Fibroblast of lung (primary cell): ENCODE data around the gene PIK3R6. TPM values are rescaled to one million over a fixed set of nuclear protein-coding genes. Genes with fewer than 3 reads are reported as not detected.

Experiments used
- DNase-seq, 2 donors: peaks; one replicate each; pipeline versions ENCODE4 v3.0.0 to v3.0.0-alpha.2; 2010; ENCODE audit warnings: low read depth in 2 of 2
- H2AFZ ChIP-seq: 2 replicates; pipeline ENCODE4 v1.5.1; 2012; ENCODE audit warnings: low read length, control low read depth, inconsistent platforms
- H3K27ac ChIP-seq: 2 replicates; pipeline ENCODE4 v1.5.1; 2011; ENCODE audit warnings: low read length, control low read depth; ENCODE audit not compliant: insufficient read depth
- H3K27me3 ChIP-seq: 2 replicates; pipeline ENCODE4 v1.5.1; 2011; ENCODE audit warnings: mild to moderate bottlenecking, low read length; ENCODE audit not compliant: control insufficient read depth, insufficient read depth
- H3K36me3 ChIP-seq: 2 replicates; pipeline ENCODE4 v1.5.1; 2011; ENCODE audit warnings: low read length; ENCODE audit not compliant: control insufficient read depth, insufficient read depth
- H3K4me1 ChIP-seq: 2 replicates; pipeline ENCODE4 v1.5.1; 2011; ENCODE audit warnings: low read length; ENCODE audit not compliant: control insufficient read depth, insufficient read depth; ENCODE audit errors: extremely low read depth
- H3K4me2 ChIP-seq: 2 replicates; pipeline ENCODE4 v1.5.1; 2011; ENCODE audit warnings: low read length, control low read depth; ENCODE audit not compliant: insufficient read depth; ENCODE audit errors: extremely low read depth
- H3K4me3 ChIP-seq, 4 experiments: fragments of 200-600 bp in 1 of 4; sonication (generic) in 1 of 4; replicated peaks in 1 of 4; 2 replicates each; pipeline ENCODE4 v1.5.1; 2011 to 2016; ENCODE audit warnings: low read length in 4 of 4, low read depth in 3 of 4, mild to moderate bottlenecking in 3 of 4, control low read depth in 2 of 4, inconsistent platforms in 1 of 4, mixed read lengths in 1 of 4; ENCODE audit not compliant: insufficient read depth in 1 of 4; ENCODE audit errors: control extremely low read depth in 1 of 4
- H3K79me2 ChIP-seq: 2 replicates; pipeline ENCODE4 v1.5.1; 2012; ENCODE audit warnings: mild to moderate bottlenecking, low read length, inconsistent platforms; ENCODE audit not compliant: control insufficient read depth, insufficient read depth
- H3K9ac ChIP-seq: 2 replicates; pipeline ENCODE4 v1.5.1; 2011; ENCODE audit warnings: mild to moderate bottlenecking, low read length, control low read depth; ENCODE audit not compliant: insufficient read depth
- H3K9me3 ChIP-seq: 2 replicates; pipeline ENCODE4 v1.5.1; 2012; ENCODE audit warnings: low read depth, low read length; ENCODE audit not compliant: control insufficient read depth, insufficient read depth
- H4K20me1 ChIP-seq: 2 replicates; pipeline ENCODE4 v1.5.1; 2011; ENCODE audit warnings: low read length; ENCODE audit not compliant: control insufficient read depth, insufficient read depth; ENCODE audit errors: extremely low read depth
- EZH2 ChIP-seq: IDR thresholded peaks from 2 replicates; pipeline ENCODE4 v1.5.1; 2012; ENCODE audit warnings: low read length, control low read depth, mild to moderate bottlenecking; ENCODE audit errors: missing control alignments
- polyA plus RNA-seq, 2 donors: library from polyadenylated mRNA; depleted of rRNA in 1 of 2; stranded (reverse) in 1 of 2; unstranded in 1 of 2; fragments of >200 nt; gene quantifications; 2 replicates each; pipeline ENCODE4 v1.2.1, GENCODE V29; 2011 to 2012; ENCODE audit warnings: missing spikeins in 1 of 2
- total RNA-seq: library from RNA; depleted of rRNA; stranded (reverse); fragments of >200 nt; gene quantifications from 2 replicates; pipeline ENCODE4 v1.2.1, GENCODE V29; 2014
- TF ChIP-seq, protein P1 (sequence below), 2 donors: IDR thresholded peaks in 1 of 2; conservative IDR thresholded peaks in 1 of 2; 1 replicate in 1 of 2; 2 replicates in 1 of 2; pipeline ENCODE4 v1.5.1; 2011 to 2012; ENCODE audit warnings: low read length in 2 of 2, control low read depth in 1 of 2, inconsistent platforms in 1 of 2, low read depth in 1 of 2, mild to moderate bottlenecking in 1 of 2

The PIK3R6 gene
- total and polyA plus RNA-seq, 2 donors (not counting 1 experiment from before 2014, with no cell fraction given), result 0.02 TPM; not detected in 1

DNA sequence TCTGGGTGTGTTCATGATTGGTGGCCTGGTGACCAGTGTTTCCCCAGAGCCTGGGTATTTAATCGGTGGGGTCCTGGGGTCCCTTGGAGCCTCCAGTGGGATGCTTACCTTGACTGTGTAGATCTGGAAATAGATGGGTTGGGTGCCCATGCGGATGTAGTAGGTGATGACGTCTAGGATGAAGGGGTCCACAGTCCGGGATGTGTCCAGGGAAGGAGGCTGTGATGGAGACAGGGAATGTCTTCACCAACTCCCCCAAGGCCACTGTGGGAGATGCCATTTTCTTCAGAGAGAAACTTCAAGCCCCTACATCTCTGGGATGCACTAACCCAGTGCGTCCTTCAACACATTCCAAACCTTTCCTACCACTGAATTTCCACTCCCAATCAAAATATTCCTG, 44.2 kb downstream of the PIK3R6 start:
- no peaks in the 10 kb centered on the region for H3K9me3 ChIP-seq
- TF ChIP-seq, protein P1, sequence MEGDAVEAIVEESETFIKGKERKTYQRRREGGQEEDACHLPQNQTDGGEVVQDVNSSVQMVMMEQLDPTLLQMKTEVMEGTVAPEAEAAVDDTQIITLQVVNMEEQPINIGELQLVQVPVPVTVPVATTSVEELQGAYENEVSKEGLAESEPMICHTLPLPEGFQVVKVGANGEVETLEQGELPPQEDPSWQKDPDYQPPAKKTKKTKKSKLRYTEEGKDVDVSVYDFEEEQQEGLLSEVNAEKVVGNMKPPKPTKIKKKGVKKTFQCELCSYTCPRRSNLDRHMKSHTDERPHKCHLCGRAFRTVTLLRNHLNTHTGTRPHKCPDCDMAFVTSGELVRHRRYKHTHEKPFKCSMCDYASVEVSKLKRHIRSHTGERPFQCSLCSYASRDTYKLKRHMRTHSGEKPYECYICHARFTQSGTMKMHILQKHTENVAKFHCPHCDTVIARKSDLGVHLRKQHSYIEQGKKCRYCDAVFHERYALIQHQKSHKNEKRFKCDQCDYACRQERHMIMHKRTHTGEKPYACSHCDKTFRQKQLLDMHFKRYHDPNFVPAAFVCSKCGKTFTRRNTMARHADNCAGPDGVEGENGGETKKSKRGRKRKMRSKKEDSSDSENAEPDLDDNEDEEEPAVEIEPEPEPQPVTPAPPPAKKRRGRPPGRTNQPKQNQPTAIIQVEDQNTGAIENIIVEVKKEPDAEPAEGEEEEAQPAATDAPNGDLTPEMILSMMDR (conservative IDR thresholded peaks at IDR 0.05 in 1 of 2, IDR thresholded peaks at IDR 0.05 in 1 of 2; ENCODE audit: low read depth in 1 of 2, low read length in 2 of 2), result no peak
- TF ChIP-seq EZH2, result no peak
- no peak overlapping the region for H2AFZ ChIP-seq
- no peak for DNase-seq
- no peak overlapping the region for H3K4me3 ChIP-seq
- no peaks in the 10 kb centered on the region for H4K20me1 ChIP-seq
- H3K27ac ChIP-seq, result no peak overlapping the region
- no peaks in the 10 kb centered on the region for H3K79me2 ChIP-seq
- no peaks in the 10 kb centered on the region for H3K4me1 ChIP-seq
- no peaks in the 10 kb centered on the region for H3K36me3 ChIP-seq
- no peak overlapping the region for H3K9ac ChIP-seq
- no peak overlapping the region for H3K4me2 ChIP-seq
- no peaks in the 10 kb centered on the region for H3K27me3 ChIP-seq

DNA sequence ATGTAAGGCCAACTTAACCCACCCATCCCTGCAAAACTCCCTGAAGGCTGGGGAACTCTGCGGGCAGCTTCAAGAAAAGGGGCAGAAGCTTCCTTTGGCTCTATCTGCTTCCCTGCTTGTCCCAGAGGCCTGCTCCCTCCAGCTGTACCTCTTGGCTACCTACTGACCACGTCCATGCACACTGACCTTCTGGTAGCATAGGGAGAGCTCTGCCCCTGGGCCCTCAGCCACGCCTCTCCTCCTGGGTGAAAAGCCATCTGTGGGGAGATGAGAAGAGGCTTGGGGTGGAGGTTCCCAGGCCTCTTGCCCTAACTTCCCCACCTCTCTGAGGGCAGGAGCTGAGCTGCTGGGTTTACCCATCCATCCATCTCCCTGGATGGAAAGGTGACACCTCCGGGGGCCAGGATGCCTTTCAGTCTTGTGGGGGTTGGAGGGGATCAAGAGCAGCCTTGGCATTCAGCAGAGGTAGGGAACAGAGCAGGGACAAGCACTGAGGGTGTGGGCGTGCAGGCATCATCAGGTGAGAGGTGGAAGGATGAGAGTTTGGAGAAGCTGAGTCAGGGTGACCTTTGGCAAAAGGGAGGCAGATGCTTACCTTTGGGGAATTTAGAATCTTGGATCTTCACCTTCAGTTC, 45.0 kb downstream of the PIK3R6 start:
- TF ChIP-seq EZH2, result no peak
- TF ChIP-seq, protein P1 (conservative IDR thresholded peaks at IDR 0.05 in 1 of 2, IDR thresholded peaks at IDR 0.05 in 1 of 2; ENCODE audit: low read depth in 1 of 2, low read length in 2 of 2), result no peak
- no peak overlapping the region for H3K4me3 ChIP-seq
- no peak overlapping the region for H3K4me2 ChIP-seq
- H3K9ac ChIP-seq, result no peak overlapping the region
- no peak for DNase-seq
- H3K36me3 ChIP-seq, result no peaks in the 10 kb centered on the region
- H3K27me3 ChIP-seq, result no peaks in the 10 kb centered on the region
- no peaks in the 10 kb centered on the region for H3K9me3 ChIP-seq
- H3K4me1 ChIP-seq, result no peaks in the 10 kb centered on the region
- H2AFZ ChIP-seq, result no peak overlapping the region
- H4K20me1 ChIP-seq, result no peaks in the 10 kb centered on the region
- no peak overlapping the region for H3K27ac ChIP-seq
- no peaks in the 10 kb centered on the region for H3K79me2 ChIP-seq

DNA sequence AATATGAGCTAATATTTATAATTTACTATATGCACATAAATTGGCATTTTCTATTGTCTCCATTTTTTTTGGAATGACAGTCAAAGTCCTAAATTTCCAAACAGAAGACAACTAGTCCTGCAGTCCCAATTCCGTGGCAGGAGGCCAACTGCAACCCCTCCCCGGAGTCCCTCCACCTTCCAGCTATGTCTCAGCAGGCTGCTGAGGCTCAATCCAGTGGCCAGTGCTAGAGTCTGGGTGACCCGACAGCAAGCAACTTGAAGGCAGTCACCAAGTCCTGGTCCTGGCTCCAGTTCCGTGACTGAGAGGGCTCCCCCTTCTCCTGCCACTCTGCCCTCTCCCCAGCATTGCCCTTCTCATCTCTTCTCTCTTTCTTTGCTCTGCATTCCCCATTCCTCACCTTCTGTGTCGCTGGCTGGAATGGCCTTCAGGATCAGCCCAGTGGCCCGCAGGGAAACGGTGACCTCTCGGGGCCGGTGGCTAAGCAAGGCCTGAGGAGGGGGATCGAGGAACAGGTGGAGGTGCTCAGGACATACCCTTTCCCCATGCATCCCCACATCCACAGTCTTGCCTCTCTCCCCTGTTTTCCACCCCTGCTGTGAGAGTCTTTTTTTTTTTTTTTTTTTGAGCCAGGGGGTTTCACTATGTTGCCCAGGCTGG, 45.9 kb downstream of the PIK3R6 start:
- no peak for TF ChIP-seq EZH2
- TF ChIP-seq, protein P1 (conservative IDR thresholded peaks at IDR 0.05 in 1 of 2, IDR thresholded peaks at IDR 0.05 in 1 of 2; ENCODE audit: low read depth in 1 of 2, low read length in 2 of 2), result no peak
- DNase-seq, result no peak
- Histone ChIP-seq H3K27ac (no peak overlapping the region), H3K36me3 (no peaks in the 10 kb centered on the region), H3K4me2 (no peak overlapping the region), H3K4me3 (no peak overlapping the region), H3K27me3 (no peaks in the 10 kb centered on the region), H3K9ac (no peak overlapping the region), H4K20me1 (no peaks in the 10 kb centered on the region), H3K79me2 (no peaks in the 10 kb centered on the region), H2AFZ (no peak overlapping the region), H3K4me1 (no peaks in the 10 kb centered on the region), H3K9me3 (no peaks in the 10 kb centered on the region)
